ENCODE results near the gene KIRREL1.

The KIRREL1 gene

DNA sequence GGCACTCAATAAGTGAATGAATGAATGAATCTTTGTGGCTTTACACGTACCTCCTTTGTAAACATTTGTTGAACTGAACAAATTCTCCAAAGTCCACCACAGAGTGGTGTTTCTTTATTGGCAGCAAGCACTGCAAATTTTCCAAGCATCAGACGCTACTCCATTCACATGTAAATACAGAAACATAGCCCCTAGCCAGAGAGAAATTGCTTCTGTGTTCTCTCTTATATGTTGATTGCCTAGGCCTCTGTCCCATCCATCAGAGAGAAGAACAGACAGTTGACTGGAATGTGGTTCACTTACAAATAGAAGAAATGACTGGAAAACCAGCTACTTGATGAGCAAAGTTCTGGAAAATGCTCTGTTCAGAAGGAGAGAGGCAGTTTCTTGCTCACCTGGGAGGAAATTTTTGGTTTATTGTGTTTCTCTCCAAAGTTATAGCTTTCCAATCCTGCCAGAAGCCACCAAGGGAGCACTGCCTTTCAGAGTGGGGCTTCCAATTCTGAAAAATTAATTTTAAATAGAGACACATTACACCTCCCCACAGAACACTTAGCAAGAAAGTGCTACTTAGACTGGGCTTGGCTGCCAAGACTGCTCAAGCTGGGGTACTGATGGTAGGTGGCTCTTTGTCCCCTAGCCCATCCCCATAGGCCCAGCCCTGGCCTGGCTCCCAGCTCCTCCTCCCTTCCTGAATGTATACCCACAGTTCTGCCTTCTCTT lies 18.1 kb upstream of the KIRREL1 start:
- DNase-seq: no peak

DNA sequence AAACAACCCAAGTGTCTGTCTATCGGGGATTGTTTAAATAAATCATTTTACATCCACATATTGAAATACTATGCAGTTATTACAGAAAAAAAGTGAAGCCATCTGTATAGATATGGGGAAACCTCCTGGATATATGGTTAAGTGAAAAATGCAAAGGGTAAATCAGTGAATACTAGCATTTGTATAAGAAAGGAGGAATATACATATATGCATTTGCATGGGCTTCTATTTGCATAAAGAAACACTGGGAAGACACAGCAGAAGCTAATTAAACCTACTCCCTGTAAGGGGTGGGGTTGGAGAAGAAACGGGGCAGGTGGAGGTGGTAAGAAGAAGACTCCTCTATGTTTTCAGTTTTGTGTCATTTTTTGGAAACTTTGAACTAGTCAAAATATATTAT lies 16.6 kb upstream of the KIRREL1 start:
- no peak for DNase-seq

DNA sequence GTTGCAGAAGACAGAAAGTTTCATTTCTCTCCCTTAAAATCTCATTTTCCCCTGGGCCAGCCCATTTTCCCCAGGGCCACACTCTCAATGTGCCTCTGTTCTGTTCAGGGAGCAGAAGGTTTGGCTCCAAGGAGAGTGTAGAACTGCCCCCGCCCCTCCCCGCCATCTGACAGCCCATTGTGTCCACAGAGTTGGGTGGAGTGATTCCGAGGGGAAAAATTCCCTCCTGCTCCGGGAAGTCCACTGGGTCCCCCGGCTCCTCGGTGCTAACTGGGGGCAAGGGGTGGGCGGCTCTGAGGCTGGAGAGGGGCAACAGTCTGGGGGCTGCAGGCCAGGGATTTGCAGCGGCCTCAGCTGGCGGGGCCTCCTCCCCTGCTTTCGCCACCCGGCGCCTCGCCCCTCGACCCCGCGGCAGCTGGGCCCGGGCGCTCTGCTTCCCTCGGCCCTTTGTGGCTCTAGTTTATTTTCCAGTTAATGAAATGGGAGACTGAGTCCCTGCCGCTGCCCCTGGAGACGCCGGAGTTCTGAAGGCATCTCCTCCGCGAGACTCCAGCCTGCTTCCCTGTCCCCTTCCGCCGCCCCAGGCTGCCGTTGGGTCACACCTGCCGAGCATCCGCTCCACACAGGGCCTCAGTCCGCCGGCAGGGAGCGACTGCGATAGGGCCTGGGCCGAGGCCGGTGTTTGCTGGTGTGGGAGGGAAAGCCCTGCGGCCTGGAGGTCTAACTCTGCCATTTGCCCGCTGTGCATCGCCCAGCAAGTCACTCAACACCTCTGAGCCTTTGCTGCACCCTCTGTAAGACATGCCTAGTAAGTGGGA lies 14.7 kb upstream of the KIRREL1 start:
- peak; percentile 69 for DNase-seq

DNA sequence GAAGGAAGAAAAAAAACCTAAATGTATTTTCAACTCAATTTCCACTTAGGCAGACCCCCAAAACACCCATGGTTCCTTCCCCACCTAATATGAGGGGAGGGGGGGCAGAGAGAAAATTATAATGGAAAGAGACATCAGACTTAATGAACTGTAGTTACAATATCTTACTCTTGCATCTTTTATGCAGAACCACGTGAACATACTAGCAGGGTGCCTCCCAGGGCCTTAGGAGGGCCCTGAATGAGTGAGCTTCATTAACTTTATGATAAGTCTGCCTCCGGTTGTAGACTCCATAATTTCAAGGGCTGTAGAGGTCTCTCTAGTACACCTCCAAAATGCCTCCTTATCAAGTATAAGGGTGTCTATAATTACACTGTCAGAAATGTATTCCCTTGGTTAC lies 11.3 kb upstream of the KIRREL1 start:
- DNase-seq: no peak

DNA sequence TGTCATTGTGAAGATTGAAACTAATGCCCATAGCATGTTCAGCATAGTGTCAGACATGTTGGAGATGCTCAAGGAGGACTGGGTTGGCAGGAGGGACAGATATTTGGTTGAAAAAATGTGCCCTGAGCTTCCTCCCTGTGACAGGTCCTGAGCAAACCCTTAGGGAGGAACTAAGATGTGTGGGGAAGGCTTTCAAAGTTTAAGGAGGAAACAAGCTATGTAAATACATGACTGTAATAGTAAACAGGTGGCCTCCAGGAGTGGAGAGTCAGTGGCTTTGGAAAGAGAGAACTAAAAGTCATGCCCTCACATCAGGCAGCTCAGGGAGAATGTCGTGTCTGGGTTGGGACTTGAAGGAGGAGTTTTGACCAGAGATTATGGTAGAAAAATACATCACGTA lies 9.7 kb upstream of the KIRREL1 start:
- no peak for DNase-seq

DNA sequence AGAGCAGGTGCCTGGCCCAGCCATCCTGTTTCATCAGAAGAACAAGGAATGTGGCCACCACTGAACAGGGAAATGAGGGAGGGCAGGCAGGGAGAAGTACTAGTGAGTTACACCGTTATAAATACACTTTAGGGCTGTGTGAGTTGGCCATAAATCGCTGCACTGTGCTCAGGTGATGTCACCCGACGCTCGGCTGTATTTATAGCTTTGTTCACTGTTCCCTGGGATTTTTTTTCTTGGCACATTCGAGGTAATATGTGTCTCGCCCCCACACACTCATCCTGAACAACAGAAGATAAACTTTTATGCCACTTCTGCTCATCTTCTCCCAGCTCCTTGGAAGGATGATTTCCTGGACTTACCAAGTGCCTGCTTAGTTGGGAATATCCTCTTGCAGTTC lies 9.0 kb upstream of the KIRREL1 start:
- no peak for DNase-seq

DNA sequence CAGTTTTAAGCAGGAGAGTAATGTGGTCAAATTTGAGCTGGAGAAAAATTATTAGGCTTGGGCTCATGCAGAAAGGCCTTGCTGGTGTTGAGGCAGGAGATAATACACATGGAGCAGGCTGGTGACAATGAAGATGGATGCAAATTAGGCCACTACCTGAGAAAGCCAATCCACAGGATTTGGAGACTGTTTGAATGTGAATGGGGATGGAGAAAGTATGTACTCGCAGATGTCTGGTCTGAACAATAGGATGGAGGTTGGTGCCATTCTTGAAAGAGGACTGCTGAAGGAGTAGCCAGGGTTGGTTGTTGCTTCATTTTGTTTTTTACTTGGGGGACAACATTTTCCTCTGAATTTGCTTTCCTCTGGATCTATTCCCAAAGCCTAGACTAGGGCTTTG lies 8.0 kb upstream of the KIRREL1 start:
- no peak for DNase-seq

DNA sequence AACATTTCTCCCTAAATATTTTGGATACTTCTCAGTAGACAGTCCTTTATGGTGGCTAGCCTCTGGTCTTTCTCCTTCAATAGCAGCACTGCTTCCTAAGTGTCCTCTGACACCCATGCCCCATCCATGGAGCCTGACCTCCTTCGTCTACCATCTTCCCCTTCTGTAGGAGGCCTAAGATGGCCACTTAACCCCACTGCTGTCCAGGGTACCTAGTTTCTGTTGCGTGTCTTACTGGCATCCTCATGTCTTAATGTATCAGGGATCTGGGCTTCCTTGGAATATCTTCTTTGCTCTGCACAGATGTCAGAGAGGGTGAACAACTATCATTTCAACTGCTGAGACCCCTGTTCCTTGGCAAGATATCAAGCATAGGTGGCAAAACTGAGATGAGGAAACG lies 5.4 kb upstream of the KIRREL1 start:
- no peak for DNase-seq

DNA sequence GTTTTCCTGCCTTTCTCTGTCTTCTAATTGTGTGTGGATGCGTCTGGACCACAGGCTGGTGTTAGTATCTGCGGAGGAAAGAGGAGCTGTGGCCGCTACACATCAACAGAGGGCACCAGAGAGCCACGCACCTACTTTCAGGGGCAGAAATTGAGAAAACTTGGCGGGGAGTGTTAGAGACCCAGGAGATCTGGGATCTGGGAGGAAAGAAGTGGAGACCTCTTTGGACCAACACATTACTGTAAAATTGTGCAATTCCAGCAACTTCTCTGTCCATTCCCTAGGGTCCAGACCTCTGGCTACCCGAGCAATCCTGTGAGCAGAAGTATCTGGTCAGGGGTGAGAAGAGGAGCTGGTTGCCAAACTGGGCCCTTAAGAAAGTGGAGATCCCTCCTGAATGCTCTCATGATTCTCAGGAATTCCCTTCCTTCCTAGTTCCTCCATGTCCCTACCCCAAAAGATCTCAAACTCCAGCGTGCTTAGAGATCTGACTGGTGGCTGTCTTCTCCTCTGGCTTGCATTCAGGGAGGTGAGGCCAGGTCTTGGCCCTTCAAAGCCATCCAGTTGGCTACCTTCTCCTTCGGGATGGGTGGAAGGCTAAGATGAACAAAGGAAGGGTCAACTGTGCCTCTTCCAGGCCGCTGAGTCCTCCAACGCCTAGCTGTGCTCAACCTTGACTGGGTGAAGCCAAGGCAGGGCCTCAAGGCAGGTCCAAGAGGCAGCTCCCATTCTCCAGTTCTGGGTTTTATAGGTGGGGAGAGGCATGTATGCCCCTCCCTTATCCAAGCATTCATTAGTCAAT lies 1.2 kb upstream of the KIRREL1 start:
- peak; percentile 88 for DNase-seq

DNA sequence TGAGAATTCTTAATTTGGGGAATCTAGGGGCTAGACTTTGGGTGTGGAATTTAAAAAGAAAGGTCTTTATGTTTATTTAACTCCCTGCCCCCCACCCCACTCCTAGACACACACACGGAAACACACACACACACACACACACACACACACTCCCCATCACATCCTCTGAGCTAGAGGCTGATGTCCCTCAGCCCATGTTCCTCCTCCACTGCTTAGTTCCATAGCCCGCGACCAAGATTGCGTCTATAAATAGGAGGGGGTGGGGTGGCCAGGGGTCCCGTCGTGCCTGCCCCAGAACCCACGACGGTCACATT lies 655 bp upstream of the KIRREL1 start:
- peak; percentile 63 for DNase-seq

DNA sequence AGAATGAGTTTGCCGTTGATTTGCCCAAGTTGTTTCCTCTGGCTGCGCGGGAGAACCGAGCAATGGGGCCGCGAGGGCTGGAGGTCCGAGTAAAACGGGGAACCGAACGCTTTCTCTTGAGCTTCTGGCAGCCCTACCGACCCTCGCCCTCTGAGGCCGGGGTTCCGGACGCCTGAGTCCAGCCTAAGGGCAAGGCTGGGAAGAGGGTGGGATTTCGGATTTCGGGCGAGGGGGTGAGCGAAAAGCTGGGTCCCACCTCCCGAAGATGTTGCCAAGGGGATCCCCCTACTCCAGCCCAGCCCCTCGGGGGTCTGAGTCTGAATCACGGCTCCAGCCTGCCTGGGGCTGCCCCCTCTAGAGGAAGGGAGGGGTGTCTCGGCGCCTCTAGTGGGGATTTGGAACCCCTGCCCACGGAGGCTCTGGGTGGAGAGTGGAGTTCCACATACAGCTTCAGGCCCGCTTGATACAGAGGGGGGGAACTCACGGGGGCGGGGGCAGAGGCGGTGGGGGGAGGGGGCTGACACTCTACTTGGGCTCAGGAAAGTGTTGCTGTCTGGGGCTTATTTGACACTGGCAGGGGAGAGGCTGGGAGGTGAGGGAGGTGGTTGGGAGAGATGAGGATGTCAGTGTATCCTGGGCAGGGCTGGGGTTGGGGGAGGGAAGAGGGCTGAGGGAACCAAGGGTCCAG lies 617 bp downstream of the KIRREL1 start:
- peak; percentile 75 for DNase-seq

DNA sequence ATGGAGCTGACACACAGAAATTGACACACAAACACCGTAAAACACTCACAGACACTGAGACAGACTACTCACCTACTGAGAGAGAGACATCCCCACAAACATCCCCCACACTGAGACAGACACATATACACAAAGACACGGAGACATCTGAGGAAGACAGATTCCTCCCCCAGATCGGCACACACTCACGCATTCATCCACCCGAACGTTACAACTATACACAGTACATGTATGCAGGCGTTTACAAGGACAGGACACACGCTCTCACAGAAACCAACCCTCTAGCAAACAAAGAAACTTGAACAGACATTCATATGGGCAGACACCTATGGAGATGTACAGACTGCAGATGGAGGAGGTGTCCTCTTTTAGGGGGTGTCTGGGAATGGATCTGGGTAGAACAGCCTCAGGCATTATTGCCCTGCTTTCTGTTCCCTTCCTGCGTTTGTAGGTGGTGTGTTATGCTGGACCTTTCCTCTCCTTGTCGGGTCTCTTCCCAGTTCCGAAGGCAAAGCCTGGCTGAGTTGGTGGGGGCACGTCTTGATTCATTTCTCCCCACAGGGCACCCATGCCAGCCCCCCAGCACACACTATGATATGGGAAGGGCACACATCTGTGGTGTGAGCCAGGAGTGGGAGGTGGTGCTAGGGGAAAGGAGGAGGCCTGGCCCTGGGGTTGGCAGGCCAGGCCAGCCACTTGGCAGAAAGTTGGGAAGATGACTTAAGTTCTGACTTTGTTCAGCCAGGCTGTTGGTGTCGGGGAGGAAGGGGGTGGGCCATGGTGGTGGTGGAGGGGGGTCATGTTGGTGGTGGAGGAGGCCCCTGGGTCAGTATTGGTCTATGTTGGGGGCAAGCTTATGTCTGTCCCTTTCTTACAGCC lies 1.5 kb downstream of the KIRREL1 start:
- DNase-seq: peak; percentile 59

DNA sequence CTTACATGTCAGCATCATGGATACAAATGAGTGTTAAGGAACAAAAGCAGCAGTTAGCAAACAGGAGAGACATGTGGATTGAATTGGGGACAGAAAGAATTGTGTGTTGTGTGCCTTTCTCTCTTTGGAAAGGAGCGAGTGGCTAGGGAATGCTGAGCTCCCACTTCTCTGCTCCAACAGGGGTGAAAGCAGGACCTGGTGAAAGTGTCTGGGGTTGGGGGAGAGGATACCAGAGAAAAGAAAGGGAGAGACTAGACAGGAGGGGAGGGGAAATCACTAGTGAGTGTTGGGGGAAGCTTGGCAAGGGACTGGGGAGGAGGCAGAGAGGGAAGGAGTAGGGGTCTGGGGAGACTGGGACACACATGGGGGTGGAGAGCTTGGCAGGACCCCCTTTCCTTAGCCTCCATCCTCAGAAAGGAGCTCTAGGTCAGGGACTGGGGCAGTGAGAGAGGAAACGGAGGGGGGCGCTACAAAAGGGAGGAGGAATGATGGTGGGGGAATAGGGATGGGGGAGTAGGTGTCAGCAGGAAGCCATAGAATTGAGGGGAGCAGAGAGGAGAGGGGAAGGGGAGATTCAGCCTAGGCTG lies 2.2 kb downstream of the KIRREL1 start:
- DNase-seq: peak; percentile 31

DNA sequence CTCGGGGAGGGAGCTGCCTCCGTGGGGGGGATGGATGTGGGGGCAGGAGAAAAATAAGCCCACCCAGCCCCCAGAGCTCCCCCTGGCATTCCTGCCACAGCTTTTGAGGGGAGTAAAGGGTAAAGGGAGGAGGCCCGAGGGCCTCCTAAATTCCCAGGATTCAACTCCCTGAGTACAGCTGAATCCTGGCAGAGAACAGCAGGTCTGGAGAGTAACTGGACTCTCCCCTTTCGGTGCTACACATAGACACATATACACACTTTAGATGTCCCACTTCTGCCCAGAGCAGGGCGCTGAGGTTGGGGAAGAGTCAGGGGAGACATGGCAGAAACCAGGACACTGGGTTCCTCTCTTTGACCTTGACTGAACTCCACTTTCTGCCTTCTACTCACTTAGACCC lies 3.0 kb downstream of the KIRREL1 start:
- no peak for DNase-seq

DNA sequence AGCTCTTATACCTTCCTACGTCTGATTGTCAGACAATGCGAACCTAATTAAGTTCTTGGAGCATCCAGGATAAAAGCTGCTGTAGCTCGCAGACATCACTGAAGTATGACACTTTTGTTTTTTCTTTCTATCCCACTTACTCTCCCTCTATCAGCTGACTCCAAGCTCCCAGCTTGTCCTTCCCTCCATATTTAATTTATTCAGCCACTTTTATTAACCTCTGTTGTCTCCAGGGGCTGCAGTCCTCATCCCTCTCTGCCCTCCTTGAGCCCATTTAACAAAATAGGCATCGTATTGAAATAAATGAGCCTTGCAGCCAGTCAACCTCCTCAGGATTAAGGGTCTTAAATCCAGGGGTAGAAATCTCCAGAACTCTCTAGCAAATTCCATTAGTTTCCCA lies 7.1 kb downstream of the KIRREL1 start:
- DNase-seq: peak; percentile 17

DNA sequence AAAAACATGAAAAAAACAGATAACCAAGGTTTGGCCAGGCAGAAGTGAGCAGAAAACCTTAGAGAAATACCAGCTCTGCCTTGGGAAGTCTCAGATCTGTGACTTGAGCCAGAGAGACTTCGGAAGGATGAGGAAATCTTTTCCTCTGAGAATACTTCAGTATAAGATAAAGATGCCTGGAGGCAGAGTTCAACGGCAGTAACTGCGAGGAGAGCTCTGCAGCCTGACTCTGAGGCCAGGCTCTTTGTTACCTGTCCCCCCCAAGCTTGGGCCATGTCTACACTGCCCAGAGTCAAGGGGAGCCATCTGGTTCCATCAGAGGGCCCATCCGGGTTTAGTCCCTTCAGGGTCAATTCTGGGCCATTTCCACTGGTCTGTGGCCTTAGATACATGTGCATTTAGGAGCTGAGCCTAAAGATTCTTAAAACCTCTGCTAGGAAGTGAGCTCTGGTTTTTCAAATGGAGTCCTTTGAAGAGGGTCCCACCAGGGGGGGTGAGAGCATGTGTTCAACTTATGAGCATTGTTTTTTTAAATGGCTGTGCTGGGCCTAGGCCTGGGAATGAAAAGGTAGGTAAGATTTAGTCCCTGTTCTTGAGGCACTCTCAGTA lies 8.7 kb downstream of the KIRREL1 start:
- peak; percentile 57 for DNase-seq

DNA sequence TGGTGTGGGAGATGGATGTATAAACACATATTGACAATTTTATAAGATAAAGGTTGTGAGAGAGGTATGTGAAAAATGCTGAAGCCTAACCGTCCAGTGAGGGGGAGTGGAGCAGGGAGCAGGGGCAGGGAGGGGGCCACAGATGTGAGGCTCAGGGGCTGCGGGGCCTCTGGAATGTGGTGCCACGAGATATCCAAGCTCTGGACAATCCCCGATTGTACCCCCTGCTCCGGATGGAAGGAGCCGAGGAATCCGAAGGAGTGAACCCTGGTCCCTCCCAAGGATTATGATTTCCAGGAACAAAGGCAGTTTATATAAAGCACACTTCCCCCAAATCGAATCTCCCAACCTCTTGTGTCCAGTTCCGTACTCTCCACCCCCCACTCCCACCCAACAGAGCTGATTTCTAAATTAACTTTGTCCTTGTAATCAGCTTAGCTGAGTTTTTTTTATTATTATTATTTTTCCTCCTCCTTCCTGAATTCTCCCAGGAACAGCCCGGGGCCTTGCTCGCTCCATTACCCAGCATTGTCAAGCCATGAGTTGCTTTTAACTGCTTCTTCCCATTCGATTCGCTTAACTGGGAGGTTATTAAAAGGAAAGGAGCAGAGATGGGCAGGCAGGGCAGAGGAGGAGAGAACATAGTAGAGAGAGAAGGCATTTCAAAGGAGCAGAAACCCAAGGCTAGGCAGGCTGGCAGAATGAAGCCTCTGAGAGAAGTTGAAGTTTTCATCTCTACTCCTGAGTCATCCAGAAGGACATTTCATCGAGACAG lies 9.4 kb downstream of the KIRREL1 start:
- DNase-seq: peak; percentile 71

DNA sequence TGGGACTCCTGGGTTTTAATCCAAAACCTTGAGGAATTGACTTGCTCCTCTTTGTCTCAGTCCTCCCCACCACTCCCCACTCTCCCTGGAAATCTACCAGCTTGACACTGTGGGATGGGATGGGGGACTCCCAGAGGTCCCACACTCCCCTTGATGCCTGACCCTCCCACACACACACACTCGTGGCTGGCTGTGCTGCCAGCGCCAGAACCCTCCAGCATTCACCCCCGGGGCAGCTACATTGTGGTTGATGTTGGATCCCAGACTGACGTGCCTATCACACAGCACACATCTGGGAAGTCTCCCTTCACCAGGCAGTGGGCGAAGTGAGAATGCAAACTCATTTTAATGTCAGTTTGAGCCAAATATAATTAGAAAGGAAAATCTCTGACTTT lies 10.0 kb downstream of the KIRREL1 start:
- DNase-seq: peak; percentile 70

DNA sequence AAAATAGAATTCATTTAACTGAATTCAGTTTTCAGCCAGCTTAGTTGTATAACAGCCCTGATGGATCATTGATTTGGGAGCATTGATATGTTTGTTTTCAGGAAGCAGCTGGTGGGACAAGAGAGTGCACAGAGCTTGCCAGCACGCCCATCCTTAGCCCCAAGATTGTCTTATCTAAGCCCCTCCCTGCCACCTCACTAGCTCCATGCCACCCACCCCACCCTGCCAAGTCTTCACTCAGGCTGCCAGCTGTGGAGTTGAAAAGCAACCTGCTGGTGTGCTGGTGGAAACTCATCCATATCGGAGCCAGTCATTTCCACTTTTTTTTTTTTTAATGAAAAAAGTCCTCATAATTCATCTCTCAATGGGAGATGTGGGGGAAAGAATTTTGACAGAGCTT lies 11.8 kb downstream of the KIRREL1 start:
- no peak for DNase-seq

DNA sequence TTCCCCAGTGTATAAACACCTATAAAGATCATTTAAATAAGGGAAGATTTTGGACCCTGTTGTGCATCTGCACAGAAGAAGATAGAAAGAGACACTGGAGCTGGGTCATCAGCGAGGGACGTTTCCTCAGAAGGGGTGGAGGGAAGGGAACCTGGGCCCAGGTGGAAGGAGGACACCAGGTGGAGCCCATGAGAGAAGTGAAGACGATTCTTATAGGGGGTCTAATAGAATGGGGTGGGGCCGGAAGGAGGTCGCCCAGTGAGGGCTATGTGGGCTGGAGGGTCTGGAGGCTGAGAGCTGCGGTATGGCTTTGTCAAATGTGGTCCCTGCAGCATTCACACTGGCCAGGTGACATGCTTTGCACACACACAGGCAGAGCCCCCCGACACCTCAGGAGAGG lies 13.7 kb downstream of the KIRREL1 start:
- no peak for DNase-seq

All from retina (tissue), 1 donor.